D721Med (cell line): ENCODE results near the gene TSPAN10.

Experiments
- DNase-seq: peaks from one replicate; pipeline ENCODE4 v3.0.0; 2011; ENCODE audit warnings: low spot score; ENCODE audit not compliant: insufficient read length
- FAIRE-seq: peaks from 2 replicates; lab custom pipeline; 2011; peaks lifted over from hg19 to GRCh38; lab: Jason Lieb, UNC
- TF ChIP-seq, protein P1 (sequence below): IDR thresholded peaks from 2 replicates; pipeline ENCODE4 v1.5.1; 2012; ENCODE audit warnings: mild to moderate bottlenecking, control low read depth; ENCODE audit not compliant: insufficient read depth; ENCODE audit errors: missing control alignments

Gene TSPAN10

DNA sequence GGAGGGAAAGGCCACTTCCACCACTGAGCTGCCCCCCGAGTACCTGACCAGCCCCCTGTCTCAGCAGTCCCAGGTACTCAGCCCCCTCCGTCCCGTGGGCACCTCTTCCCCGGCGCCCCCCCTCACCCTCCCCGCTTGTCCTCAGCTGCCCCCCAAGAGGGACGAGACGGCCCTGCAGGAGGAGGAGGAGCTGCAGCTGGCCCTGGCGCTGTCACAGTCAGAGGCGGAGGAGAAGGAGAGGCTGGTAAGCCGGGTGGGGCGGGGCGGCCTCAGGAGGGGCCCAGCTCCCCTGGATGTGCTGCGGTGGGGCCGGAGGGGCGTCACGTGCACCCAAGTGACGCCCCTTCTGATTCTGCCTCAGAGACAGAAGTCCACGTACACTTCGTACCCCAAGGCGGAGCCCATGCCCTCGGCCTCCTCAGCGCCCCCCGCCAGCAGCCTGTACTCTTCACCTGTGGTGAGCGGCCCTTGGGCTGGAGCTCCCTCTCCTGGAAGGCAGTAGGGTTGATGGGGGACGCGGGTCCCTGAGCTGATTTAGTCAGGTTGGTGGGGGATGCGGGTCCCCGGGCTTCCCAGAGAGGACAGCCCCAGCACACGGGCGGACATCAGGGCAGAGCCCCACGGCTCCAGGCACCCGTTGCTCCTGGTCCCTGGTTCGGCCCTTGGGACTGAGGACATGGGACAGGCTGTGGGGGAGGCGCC is 56.7 kb downstream of the TSPAN10 start:
- TF ChIP-seq, protein P1, sequence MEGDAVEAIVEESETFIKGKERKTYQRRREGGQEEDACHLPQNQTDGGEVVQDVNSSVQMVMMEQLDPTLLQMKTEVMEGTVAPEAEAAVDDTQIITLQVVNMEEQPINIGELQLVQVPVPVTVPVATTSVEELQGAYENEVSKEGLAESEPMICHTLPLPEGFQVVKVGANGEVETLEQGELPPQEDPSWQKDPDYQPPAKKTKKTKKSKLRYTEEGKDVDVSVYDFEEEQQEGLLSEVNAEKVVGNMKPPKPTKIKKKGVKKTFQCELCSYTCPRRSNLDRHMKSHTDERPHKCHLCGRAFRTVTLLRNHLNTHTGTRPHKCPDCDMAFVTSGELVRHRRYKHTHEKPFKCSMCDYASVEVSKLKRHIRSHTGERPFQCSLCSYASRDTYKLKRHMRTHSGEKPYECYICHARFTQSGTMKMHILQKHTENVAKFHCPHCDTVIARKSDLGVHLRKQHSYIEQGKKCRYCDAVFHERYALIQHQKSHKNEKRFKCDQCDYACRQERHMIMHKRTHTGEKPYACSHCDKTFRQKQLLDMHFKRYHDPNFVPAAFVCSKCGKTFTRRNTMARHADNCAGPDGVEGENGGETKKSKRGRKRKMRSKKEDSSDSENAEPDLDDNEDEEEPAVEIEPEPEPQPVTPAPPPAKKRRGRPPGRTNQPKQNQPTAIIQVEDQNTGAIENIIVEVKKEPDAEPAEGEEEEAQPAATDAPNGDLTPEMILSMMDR = peak; percentile 24
- no peak for FAIRE-seq
- DNase-seq = no peak

DNA sequence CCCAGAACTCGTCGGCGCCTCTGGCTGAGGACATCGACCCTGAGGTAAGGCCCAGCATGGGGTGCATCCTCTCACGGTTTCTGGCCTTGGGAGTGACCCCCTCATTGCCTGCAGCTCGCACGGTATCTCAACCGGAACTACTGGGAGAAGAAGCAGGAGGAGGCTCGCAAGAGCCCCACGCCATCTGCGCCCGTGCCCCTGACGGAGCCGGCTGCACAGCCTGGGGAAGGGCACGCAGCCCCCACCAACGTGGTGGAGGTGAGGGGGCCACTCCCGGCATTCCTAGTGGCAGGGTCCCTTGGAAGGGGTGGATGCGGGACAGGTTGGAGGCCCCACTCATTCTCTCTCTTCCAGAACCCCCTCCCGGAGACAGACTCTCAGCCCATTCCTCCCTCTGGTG is 57.8 kb downstream of the TSPAN10 start:
- DNase-seq (no peak), FAIRE-seq (no peak)
- TF ChIP-seq, protein P1 = no peak

DNA sequence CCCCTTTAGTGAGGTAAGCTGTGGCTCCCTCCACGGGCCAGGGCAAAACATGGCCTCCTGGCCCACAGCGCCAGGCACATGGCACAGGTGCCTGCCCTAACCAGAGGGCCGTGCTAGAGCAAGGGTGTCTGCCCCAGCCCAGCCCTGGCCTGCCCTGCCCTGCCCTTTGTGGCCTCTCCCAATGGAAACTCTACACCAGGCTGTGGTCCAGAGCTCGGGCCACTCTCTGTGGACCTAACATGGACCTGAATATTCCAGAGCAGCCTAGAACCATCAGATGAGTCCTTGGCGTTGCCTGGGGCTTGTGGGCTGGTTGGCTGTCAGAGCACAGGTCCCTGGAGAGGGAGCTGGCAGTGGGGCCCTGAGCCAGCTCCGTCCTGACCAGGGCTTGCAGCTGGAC is 58.2 kb downstream of the TSPAN10 start:
- DNase-seq = no peak
- TF ChIP-seq, protein P1 = no peak
- no peak for FAIRE-seq

DNA sequence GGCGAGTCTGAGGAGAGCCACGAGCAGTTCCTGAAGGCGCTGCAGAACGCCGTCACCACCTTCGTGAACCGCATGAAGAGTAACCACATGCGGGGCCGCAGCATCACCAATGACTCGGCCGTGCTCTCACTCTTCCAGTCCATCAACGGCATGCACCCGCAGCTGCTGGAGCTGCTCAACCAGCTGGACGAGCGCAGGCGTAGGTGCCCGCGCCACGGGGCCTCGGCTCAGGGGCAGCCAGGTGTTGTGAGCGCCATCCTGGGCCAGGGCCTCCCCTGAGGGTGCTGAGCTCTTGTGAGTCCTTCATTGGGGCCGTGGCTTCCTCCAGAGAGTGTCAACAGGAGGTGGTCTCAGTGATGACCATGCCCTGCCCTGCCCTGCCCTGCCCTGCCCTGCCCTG is 58.8 kb downstream of the TSPAN10 start:
- DNase-seq = no peak
- TF ChIP-seq, protein P1 = no peak
- no peak for FAIRE-seq

DNA sequence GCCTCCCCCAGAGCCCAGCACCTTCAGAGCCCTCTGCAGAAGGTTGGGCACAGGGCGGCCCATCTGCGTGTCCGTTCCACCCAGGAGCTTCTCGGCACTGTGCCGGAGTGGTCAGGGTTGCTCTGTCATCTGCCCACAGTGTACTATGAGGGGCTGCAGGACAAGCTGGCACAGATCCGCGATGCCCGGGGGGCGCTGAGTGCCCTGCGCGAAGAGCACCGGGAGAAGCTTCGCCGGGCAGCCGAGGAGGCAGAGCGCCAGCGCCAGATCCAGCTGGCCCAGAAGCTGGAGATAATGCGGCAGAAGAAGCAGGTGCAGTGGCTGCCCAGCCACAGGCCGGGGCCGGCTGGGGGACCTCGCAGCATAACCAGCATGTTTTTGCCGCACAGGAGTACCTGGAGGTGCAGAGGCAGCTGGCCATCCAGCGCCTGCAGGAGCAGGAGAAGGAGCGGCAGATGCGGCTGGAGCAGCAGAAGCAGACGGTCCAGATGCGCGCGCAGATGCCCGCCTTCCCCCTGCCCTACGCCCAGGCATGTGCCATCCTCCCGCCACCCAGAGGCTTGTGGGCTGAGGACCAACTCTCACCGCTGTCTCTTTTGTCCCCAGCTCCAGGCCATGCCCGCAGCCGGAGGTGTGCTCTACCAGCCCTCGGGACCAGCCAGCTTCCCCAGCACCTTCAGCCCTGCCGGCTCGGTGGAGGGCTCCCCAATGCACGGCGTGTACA is 59.4 kb downstream of the TSPAN10 start:
- DNase-seq = no peak
- no peak for FAIRE-seq
- TF ChIP-seq, protein P1 = no peak

DNA sequence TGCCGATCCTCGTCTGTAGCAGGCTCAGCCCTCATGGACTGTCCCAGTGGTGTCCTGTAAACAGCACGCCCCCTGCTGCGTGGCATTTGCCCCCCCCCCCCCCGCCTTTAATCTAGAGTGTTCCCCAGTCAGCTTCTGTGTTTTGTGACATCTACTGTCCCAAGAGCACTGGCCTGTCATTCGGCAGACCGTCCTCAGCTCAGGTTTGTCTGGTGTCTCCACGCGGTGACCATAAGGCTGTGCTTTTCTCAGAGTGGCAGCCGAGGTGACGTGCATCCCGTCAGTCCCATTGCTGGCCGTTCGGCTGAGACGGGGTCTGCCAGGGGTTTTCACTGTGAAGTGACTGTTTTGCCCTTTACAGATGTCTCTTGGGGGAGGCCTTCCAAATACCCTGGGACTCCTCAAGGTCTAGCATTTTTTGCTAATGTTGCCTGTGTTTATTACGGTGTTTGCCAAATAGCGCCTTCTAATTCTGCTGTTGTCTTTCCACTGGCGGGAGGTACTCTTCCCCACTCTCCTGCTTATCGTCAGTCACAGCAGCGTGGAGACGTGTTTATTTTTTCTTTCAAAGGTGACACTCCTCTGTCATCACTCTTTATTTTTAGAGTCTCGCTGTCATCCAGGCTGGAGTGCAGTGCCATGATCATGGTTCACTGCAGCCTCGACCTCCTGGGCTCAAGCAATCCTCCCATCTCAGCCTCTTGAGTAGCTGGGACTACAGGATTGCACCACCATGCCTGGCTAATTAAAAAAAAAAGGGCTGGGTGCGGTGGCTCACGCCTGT is 60.5 kb downstream of the TSPAN10 start:
- TF ChIP-seq, protein P1 = no peak
- DNase-seq = no peak
- FAIRE-seq = no peak
